GM18867 (cell line): ENCODE measurements around the gene DLD.
"Not testable (repeated sequence)": the region's sequence is repeated elsewhere in the genome, so short reads cannot be mapped to it uniquely, and the experiment has no call there.

Experiments used
- ATAC-seq: cut with Tn5 transposase; IDR thresholded peaks from one replicate; pipeline ENCODE4 v1.9.1; 2021; ENCODE audit warnings: mild to moderate bottlenecking, moderate library complexity; ENCODE audit not compliant: unreplicated experiment

DLD gene

DNA sequence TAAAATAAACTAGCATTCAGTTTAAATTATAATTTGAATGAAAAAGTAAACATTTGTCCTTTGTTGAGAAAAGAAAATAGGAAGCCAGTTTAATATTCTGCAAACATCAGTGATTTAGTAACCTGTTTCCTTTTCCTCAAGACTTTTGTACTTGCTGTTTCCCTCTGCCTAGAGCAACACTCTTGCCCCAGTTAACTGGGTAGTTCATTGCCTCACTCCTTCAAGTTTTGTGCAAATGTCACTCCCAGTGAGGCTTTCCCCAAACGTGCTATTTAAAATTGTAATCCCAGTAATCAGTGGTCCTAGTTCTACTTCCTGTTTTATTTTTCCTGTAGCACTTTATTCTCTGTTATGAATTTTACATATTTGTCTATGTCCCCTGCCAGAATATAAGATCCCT lies 23.8 kb downstream of the DLD start:
- ATAC-seq: no peak

DNA sequence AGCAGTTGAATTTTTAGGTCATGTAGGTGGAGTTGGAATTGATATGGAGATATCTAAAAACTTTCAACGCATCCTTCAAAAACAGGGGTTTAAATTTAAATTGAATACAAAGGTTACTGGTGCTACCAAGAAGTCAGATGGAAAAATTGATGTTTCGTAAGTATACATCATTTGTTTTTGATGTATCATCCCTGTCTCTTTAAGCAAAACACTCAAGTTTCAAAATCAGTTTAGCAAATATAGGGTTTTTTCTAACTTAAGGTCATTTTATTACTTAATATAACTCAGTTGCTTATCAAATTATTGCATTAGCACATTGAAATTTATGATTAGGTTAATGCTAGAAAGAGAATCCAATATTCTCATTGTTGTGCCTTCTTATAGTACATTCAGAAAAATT lies 24.6 kb downstream of the DLD start:
- no peak for ATAC-seq

DNA sequence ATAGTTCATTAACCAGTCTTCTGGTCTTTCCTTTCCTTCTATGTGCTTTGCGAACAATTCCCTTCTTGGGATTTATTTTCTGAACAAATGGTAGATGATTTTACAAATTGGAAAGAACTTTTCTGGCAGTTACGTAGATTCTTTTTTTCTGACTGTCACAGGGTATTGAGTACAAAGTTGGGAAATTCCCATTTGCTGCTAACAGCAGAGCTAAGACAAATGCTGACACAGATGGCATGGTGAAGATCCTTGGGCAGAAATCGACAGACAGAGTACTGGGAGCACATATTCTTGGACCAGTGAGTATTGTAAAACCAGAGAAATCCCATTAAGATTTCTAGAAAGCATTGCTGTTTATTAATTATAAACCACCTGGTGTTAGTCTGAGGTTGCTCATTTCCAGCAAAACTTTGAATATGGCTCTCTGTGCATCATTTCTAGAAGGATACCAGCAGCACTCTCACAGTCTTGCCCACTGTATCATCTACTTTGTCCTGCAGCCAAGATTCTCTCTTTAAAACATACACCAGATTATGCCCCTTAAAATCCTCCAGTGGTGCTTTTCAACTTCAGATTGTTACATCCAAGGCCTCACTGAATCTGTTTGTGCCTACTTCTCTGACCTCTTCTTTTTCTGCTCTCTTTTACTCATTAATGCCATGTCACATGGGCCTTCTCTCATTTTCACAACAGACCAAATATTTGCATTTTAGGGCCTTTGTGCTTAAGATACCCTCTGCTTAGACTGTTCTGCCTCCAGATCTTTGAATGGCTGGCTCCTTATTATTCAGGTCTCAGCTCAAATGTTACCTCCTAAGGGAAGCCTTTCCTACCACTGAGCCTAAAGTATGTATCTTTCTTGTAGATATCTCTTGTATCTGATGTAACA lies 27.0 kb downstream of the DLD start:
- ATAC-seq: peak; percentile 89

DNA sequence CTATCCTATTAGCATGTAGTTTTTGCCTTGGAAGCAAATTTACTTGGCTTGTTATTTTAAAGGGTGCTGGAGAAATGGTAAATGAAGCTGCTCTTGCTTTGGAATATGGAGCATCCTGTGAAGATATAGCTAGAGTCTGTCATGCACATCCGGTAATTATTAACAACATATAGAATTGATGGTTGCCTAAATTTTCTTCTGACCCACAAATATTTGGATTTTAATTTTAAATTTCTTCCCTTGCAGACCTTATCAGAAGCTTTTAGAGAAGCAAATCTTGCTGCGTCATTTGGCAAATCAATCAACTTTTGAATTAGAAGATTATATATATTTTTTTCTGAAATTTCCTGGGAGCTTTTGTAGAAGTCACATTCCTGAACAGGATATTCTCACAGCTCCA lies 28.0 kb downstream of the DLD start:
- ATAC-seq: no peak

DNA sequence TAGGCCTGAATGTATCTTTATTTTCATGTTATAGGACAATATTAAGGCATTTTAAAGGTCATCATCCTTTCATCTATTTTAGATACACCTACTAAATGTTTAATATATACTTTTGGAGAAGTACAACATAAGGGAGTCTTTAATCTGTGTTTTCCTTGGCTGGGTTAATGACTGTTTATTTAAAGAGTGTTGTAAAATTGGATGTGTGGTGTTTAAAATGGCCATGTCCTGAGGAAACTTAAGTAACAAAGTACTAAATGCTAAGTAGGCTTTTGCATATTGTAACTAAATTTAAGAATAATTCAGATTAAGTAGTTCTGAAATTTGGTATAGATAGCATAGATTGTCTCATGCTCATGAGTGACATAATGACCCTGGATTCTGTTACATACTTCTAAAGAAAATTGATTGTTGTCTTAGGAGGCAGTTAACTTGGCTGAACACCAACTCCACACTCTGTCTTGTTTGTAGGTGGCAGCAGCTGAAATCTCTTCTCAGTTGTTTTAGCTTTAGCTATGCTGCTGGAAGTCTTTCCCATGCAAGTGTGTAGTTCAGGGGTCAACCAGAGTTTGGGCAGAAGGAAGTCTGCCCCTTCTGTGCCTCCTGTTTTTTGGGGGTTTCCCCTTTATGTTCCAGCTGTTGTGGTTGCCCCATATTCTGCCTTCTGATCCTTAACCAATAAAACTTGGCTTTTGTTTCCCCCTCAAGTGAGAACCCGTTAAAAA lies 29.2 kb downstream of the DLD start:
- no peak for ATAC-seq

DNA sequence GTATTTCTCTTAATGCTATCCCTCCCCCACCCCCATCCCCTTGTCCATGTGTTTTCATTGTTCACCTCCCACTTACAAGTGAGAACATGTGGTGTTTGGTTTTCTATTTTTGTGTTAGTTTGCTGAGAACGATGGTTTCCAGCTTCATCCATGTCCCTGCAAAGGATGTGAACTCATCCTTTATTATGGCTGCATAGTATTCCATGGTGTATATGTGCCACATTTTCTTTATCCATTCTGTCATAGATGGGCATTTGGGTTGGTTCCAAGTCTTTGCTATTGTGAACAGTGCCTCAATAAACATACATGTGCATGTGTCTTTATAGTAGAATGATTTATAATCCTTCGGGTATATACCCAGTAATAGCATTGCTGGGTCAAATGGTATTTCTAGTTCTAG lies 30.8 kb downstream of the DLD start:
- not testable (repeated sequence) for ATAC-seq

DNA sequence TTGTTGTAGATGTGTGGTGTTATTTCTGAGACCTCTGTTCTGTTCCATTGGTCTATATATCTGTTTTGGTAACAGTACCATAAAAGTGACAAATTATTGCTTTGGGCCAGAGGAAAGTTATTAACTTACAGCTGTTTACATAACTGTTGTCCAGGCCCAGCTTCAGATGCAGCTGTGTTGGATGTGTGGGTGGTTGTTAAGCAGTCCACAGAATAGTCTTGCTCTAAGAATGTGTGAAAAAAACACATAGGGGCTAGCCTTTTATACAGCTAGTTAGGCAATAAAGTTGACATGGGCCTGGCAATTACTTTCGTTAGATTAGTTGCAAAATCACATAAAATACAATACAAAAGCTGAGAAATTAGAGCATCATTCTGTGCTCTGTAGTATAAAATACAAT lies 31.9 kb downstream of the DLD start:
- no peak for ATAC-seq

DNA sequence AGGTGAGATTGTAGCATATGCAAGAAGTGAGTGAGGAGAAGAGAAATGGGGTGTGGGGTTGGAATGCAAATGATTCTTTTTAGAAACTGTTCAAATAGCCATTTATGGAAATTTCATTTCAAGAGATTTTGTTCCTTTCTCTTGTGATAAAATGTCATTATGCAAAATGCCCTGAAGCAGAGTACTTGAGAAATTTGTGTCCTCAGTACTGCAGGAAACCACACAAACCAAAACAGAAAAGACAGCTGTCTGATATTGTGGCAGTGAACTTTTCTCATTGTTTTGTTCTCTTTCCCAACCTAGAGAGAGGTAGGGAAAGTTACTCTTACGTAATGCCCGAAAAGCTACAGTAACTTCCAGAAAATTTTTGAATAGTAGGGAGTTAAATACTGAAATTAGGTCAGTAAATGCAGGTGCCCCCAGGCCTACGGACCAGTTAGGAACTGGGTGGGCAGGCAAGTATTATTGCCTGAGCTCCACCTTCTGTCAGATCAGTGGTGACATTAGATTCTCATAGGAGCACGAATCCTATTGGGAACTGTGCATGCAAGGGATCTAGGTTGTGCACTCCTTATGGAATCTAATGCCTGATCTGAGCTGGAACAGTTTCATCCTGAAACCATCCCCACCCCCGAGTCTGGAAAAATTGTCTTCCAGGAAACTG lies 34.0 kb downstream of the DLD start:
- peak; percentile 95 for ATAC-seq

DNA sequence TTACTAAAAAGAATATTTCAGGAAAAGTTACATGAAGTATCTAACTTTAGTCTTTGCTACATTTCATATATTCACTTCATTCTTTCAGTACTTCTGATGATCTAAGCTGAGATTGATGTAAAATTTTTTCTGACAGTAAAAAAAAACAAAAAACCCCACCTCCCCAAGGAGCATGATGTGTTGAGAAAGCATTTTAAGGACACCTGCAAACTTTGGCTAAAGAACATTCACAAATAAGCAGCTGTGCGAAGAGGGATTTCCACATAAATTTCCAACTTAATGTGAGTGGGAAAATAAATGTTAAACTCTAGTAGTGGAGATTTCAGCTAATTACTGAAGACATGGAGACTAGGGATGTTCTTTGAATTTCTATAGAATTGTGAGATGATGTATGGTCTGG lies 35.5 kb downstream of the DLD start:
- no peak for ATAC-seq

DNA sequence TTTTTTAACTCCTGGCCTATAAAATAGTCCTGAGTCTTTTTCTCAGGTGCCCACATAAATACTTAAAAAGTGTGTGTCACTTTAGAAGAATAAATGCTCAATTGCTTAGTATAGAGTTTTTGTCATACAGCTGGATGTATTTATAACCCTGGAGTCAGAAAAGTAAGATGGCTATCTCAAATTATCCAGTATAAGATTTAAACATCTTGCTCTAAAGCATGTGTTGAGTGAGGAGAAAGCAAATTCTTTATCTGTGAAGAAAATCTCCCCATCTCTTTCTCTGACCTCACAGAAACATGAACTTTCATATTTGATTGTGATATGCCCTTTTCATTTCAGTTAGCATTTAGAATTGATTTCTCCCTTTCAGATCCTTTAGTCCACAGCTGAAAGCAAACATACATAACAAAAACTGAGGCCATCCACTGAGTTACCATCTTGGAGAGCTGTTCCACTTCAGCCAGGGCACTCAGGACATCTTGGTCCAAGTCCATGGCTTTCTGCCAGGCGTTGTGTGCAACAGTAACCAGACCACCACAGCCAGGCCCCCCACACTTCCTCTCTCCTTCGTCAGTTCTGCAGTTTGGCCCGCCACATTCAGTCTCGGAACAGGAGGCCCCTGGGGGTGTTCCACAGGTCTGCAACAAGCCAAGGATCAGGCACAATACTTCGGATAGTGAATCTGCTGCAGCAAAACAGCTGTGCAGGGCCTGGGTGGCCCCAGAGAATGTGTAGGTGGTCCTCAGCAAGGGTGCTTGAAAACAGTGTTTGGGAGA lies 40.9 kb downstream of the DLD start:
- ATAC-seq: no peak

DNA sequence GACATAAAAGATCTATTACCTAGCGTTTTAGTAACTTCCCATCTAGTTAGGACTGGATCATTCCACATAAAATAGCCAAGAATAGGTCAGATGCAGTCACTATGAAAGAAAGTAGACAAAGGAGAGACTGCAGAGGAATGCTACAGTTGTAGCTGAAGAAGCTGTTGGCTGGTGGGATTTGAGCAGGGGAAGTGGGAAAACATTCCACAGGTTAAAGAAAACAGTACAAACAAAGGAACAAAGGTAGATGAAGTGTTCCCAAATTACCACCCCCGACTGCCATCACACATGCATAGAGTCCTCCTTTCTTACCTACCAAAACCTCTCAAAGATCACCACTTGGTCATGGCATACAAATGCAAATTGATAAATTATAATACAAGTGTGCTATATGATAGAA lies 41.8 kb downstream of the DLD start:
- ATAC-seq: no peak

DNA sequence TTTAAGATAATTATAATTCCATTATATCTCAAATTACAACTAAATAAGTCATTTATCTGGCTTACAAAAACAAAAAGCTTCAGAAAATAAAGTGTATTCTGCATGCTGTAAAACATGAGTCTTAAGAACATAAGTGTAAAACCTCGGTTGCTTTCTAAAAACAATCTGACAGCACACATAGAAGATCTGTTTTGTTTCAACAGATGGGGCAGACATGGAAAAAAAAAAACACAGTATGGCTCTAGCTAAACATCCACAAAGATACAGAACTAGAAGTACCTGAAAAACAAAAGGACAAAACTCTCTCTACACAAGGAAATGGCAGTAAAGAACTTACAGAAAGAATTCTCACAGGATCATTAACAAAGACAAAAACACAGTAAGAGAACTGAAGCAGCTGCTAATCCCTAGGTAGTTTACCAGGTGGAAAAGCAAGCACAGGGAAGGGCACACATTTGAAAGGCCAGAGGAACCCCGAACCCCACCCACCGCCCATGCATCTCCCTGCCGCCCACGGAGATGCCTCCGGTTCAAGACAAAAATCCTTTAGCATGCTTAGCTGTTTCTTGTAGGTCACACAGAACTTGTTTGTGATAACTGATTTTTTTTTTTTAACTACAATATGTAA lies 42.5 kb downstream of the DLD start:
- no peak for ATAC-seq

DNA sequence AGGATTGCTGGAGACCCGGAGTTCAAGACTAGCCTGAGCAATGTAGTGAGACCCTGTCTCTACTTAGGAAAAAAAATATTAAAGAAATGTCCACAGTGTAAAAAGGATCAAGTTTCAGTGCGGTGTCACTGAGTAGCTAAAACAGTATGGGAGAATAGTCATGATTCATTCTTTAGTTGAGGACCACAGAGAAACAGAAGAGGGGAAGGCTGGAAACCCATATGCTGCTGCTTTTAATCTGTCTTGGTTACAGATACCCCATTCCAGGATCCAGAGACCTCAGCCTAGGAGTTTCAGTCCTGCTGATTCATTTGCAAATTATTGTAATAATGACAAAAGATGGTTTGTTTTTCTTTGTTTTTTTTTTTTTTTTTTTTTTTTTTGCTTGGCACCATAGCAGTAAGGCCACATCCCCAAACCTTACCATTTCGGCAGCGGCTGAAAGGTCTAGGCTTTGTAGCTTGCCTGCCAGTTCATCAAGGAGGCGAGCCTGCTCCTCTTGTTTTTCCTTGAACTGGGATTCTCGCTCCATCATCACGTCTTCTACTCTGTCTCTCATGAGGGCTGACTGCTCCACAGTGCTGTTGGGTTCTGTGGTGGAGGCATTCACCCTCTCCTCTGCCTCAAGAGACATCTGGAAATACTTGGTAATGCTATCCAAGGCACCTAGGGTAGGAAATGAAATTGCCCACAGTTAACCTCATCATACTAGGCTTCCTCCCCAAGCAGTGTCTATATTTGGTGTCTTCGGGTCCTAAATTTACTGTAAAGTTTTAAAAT lies 44.2 kb downstream of the DLD start:
- ATAC-seq: no peak

DNA sequence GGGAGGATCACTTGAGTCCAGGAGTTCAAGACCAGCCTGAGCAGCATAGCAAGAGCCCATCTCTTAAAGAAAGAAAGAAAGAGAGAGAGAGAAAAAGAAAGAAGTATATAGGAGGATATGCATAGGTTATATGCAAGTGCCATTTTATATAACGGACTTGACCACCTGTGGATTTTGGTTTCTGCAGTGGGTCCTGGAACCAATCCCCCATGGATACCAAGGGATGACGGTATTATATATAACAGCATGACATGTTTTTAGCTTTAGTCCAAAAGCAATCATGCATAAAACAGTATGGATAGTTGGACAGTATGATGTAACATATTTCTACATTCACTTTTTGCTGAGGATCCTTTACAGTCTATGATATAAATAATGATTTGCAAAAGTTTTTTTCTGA lies 45.3 kb downstream of the DLD start:
- ATAC-seq: no peak

DNA sequence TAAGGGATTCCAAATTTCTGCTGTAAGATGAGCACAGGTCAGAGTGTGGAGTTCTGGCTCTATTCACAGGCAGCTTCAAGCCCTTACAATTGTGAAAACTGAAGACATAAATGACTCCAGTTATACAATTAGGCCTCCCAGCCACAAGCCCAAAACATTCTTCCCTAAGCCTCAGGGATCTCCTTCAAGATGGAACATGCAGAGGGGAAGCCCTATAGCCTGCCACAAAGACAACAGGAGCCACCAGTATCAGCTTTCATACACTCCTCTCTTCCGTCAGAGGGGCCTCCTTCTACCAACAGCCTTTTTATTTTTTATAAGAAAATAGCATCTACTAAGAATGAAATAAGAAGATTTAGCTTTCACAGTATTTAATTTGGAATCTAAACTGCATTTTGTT lies 46.5 kb downstream of the DLD start:
- no peak for ATAC-seq

DNA sequence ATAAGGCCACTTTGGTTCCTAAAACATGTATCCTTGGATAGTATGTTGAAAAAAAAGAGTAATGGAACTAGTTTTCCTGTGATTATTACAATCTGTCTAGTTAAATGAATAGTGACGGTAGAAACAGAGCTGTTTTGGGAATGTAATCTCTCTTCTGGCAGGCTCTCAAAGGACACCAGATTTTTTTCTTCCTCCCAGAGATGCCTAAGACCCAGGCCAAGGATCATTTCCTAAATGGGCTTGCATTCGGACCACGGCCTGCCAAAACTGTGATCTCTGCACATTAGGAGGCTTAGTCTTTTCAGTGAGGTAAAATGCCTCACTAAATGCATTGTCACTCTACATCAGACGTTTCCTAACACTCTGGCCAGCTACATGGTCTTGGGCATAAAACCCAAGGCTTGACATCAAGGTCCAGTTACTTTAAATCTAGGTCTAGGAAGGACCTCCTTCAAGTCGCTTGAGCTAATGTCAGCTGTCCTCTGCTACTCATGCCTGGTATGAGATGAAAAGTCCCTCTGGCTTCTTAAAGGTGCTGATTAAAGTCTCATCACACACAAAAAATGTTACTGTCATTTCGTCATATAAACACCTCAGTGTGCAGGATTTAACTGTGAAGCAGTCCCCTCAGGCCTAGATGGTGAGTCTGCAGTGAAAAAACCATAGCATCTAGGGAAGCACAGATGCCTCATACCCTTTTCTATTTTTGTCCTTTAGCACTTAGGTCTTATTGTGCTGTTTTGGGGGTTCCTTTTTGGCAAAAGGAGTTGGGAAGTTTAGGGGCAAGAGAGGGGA lies 47.7 kb downstream of the DLD start:
- no peak for ATAC-seq

DNA sequence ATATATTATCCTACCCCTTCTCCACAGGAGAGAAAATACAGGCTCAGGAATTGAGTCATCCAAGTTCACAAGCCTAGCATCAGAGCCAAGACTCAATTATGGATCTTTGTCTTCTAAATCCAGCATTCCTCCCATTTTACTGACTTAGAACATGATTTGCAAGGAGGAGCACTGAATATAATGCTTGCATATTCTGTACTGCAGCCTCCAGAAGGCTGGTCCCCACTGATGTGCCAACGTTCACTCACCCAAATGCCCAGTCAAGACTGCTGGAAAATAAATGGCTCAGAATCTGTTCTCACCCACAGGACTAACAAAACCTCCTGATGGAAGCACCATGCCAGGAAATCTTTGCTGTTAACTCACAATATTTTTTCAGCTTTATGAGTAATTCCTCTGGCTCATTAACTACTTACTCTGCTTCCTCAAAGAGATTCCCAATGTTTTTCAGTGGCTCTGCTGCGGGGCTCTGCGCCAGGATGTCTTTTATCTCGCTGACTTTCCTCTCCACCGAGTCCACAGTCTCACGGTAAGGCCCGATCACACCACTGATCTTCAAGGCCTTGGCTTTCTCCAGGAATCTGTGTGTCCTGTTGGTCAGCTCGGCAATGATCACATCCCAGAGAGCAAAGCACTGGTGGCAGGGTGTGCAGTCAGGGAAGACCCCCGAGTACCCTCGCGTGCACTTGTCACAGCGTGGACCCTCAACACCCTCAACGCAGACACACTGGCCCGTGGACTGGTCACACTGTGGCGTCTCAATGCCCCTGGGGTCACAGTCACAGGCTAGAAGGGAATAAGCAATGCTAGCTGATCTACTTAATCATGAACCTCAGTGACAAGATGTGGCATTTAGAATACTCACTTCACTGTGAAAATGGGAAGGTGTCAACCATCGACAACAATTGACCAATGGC lies 48.8 kb downstream of the DLD start:
- no peak for ATAC-seq

DNA sequence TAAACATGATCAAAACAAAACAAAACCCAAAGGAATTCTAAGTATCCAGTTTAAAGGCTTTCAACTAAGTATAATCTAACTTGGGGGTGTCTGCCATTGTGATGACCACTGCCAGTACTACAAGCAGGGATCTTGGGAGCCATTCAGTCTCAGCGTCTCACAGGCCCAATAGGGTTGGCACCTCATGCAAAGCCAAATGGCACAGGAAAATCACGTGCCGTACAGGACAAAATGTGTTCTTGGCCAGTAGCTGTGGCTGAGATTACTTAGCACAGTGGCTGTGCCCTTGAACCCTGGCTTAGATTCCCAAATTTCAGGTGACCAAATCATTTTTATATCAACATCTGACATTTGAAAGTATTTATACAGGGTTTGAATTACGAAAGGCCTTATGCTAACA lies 50.0 kb downstream of the DLD start:
- no peak for ATAC-seq
